ENCODE data around the gene MAN1C1. TPM values are rescaled to one million over a fixed set of nuclear protein-coding genes. Genes with fewer than 3 reads are reported as not detected.

Gene MAN1C1
- total and polyA plus RNA-seq, 5 donors from 2014 or later, result 3.1 to 15.1 (median 3.5) TPM

DNA sequence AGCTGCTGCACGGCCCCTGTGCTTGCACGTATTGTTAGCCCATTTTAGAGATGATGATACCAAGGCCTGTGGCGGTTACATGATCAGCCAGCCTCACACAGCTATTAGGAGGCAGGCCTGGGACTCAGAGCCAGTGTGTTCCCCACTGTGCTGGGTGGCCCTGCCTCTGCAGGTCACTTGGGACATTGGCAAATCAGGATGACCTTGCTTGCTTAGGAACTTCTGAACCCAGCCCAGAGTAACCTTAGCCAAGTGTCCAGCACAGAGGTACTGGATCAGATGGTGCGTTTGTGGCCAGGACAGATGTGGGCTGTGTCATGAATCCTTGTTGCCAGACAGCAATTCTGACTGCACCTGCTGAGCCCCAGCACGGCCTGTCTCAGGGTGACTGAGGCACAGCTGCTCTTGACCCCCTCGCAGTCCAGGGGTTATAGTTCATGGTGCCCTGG, 45.0 kb upstream of the MAN1C1 start:
- Mint-ChIP-seq H3K4me1 (peaks cover 5 to 67% (median 18%) of the 10 kb centered on the region in 4 donors), H3K4me3 (no peak overlapping the region), H3K27ac (peak overlapping the region in 1 of 3 donors; percentile 59), H3K27me3 (no peaks in the 10 kb centered on the region), H3K36me3 (peaks cover 7% of the 10 kb centered on the region), H3K9me3 (no peaks in the 10 kb centered on the region)
- H3K4me3 ChIP-seq (ENCODE audit: low read depth, low read length), result no peak overlapping the region
- peaks cover 18% of the 10 kb centered on the region for H3K36me3 ChIP-seq (ENCODE audit: control insufficient read depth, insufficient read depth, low read length)
- H3K27me3 ChIP-seq (ENCODE audit: control insufficient read depth, insufficient read depth, low read length), result no peaks in the 10 kb centered on the region
- peaks cover 29% of the 10 kb centered on the region for H3K4me1 ChIP-seq (ENCODE audit: control insufficient read depth, insufficient read depth, low read length, poor library complexity, severe bottlenecking)
- ATAC-seq (ENCODE audit: low read depth in 2 of 2) (no peak), DNase-seq (no peak)
- H3K9me3 ChIP-seq (ENCODE audit: control insufficient read depth in 2 of 2, low read length in 2 of 2), result no peaks in the 10 kb centered on the region
- no peak overlapping the region for H3K27ac ChIP-seq (ENCODE audit: insufficient read depth, low read length, poor library complexity, severe bottlenecking)

DNA sequence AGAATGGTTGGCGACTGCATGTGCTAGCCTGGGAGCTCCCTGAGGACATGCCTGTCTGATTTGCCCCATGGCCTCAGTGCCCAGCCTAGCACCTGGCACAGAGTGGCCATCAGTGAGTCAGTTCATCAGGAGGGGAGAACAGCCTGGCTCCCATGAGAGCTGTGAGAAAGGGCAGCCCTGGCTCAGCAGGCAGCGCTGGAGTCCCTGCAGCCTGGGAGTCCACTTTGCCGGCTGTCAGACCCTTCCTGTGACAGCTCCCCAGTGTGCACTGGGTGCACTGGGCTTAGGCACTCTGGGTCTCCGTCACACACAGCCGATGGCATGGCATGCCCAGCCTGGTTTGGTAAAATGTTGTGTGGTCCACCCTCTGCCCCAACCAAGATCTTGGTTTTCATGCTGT, 44.5 kb upstream of the MAN1C1 start:
- peaks cover 12% of the 10 kb centered on the region for H3K36me3 ChIP-seq (ENCODE audit: control insufficient read depth, insufficient read depth, low read length)
- H3K4me1 ChIP-seq (ENCODE audit: control insufficient read depth, insufficient read depth, low read length, poor library complexity, severe bottlenecking), result peaks cover 24% of the 10 kb centered on the region
- H3K27ac ChIP-seq (ENCODE audit: insufficient read depth, low read length, poor library complexity, severe bottlenecking), result no peak overlapping the region
- no peak overlapping the region for H3K4me3 ChIP-seq (ENCODE audit: low read depth, low read length)
- peak overlapping the region in 2 of 3 donors; percentile 26 to 62 for H3K27ac Mint-ChIP-seq
- no peak overlapping the region for H3K4me3 Mint-ChIP-seq
- no peaks in the 10 kb centered on the region for H3K27me3 ChIP-seq (ENCODE audit: control insufficient read depth, insufficient read depth, low read length)
- no peak for ATAC-seq (ENCODE audit: low read depth in 2 of 2)
- H3K27me3 Mint-ChIP-seq, result no peaks in the 10 kb centered on the region
- no peaks in the 10 kb centered on the region for H3K9me3 Mint-ChIP-seq
- H3K9me3 ChIP-seq (ENCODE audit: control insufficient read depth in 2 of 2, low read length in 2 of 2), result no peaks in the 10 kb centered on the region
- no peak for DNase-seq
- peaks cover 6% of the 10 kb centered on the region for H3K36me3 Mint-ChIP-seq
- peaks cover 5 to 61% (median 18%) of the 10 kb centered on the region in 4 donors for H3K4me1 Mint-ChIP-seq

DNA sequence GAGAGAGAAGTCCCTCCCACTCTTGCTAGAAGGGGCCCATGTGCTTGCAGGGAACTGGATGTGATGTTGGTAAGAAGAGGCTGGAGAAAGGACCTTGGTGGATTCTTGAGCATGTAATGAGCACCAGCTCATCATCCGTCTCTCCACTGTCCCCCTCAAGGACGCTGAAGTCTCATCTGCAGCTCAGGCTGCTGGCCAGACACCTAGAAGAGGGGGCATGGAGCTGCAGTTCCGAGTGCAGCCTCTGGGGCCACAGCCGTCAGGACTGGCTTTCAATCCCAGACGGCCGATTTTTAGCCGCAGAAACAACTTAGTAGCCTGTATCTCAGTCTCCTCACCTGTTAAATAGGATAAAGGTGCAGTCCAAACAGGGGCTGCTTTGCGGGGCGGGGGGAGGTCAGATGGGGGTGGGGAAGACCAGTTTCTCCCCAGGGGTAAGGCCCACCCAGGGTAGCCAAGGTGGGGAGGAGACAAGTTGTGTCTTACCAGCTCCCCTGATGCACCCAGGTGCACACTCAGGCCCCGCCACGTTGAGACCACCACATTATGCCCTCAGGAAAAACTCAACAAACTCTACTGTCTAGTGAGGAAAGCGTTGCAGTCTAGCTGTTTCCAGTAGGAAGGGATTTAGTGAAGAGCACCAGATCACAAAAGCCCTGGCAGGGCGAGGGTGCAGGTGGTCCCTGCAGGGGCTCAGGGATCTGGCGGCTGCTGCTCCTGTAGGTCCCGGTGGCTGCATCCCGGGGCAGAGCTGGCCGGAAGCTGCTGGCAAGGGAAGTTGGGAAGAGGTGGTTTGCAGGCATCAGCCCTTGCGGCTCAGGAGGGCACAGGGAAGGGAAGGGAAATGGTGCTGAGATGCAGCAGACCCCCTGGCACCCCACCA, 43.6 kb upstream of the MAN1C1 start:
- Histone ChIP-seq H3K4me3 (ENCODE audit: low read depth, low read length) (no peak overlapping the region), H3K9me3 (ENCODE audit: control insufficient read depth in 2 of 2, low read length in 2 of 2) (no peaks in the 10 kb centered on the region), H3K36me3 (ENCODE audit: control insufficient read depth, insufficient read depth, low read length) (peaks cover 6% of the 10 kb centered on the region), H3K27me3 (ENCODE audit: control insufficient read depth, insufficient read depth, low read length) (no peaks in the 10 kb centered on the region), H3K4me1 (ENCODE audit: control insufficient read depth, insufficient read depth, low read length, poor library complexity, severe bottlenecking) (peaks cover 20% of the 10 kb centered on the region), H3K27ac (ENCODE audit: insufficient read depth, low read length, poor library complexity, severe bottlenecking) (no peak overlapping the region)
- ATAC-seq (ENCODE audit: low read depth in 2 of 2) (peak; percentile 50 to 62), DNase-seq (peak in 2 of 3 donors; percentile 14 to 56)
- no peaks in the 10 kb centered on the region for H3K27me3 Mint-ChIP-seq
- H3K9me3 Mint-ChIP-seq, result no peaks in the 10 kb centered on the region
- H3K4me1 Mint-ChIP-seq, result peaks cover 4 to 55% (median 16%) of the 10 kb centered on the region in 4 donors
- peaks cover 3% of the 10 kb centered on the region for H3K36me3 Mint-ChIP-seq
- H3K4me3 Mint-ChIP-seq, result peak overlapping the region in 2 of 4 donors; percentile 65 to 73
- peak overlapping the region in 2 of 3 donors; percentile 26 to 80 for H3K27ac Mint-ChIP-seq

DNA sequence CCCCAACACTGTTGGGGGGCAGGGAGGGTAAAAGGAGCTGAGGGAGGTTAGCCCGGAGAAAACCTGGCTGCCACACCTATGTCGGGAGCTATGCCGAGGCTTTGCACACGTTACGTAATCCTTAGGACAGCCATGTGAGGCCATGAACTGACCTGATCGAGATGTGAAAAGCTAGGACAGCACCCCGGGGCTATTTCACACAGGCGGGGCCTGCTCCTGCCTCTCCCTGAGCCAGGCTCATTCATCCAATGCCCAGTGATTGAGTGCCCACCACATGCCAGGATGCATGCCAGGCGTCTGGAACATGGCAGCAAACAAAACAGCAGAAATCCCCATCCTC, 43.0 kb upstream of the MAN1C1 start:
- H3K4me3 ChIP-seq (ENCODE audit: low read depth, low read length), result no peak overlapping the region
- no peak overlapping the region for H3K4me3 Mint-ChIP-seq
- H3K4me1 Mint-ChIP-seq, result peaks cover 0 to 48% (median 13%) of the 10 kb centered on the region in 4 donors
- no peak for DNase-seq
- no peaks in the 10 kb centered on the region for H3K27me3 ChIP-seq (ENCODE audit: control insufficient read depth, insufficient read depth, low read length)
- no peak overlapping the region for H3K27ac ChIP-seq (ENCODE audit: insufficient read depth, low read length, poor library complexity, severe bottlenecking)
- no peak overlapping the region for H3K27ac Mint-ChIP-seq
- H3K4me1 ChIP-seq (ENCODE audit: control insufficient read depth, insufficient read depth, low read length, poor library complexity, severe bottlenecking), result peaks cover 15% of the 10 kb centered on the region
- H3K36me3 ChIP-seq (ENCODE audit: control insufficient read depth, insufficient read depth, low read length), result peaks cover 3% of the 10 kb centered on the region
- no peaks in the 10 kb centered on the region for H3K9me3 ChIP-seq (ENCODE audit: control insufficient read depth in 2 of 2, low read length in 2 of 2)
- ATAC-seq (ENCODE audit: low read depth in 2 of 2), result no peak
- H3K9me3 Mint-ChIP-seq, result no peaks in the 10 kb centered on the region
- H3K36me3 Mint-ChIP-seq, result no peaks in the 10 kb centered on the region
- H3K27me3 Mint-ChIP-seq, result no peaks in the 10 kb centered on the region

DNA sequence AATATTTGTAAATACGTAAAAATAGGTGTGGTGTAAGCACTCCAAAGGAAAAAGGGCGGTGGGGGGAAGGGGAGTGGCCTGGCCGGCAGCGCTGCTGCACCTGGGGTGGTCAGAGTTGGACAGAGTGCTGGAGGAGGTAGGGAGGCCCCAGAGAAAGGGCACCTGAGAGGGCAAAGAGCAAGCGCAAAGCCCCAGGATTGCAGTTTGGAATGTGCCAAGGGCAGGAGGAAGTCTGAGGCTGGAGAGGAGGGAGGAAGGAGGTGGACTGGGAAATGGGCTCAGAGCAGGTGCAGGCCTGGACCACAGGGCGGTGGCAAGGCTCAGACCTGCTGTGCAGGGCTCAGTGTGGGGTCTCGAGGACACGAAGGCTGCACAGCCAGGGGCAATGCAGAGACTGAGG, 42.6 kb upstream of the MAN1C1 start:
- H3K4me1 Mint-ChIP-seq, result peaks cover 0 to 47% (median 13%) of the 10 kb centered on the region in 4 donors

DNA sequence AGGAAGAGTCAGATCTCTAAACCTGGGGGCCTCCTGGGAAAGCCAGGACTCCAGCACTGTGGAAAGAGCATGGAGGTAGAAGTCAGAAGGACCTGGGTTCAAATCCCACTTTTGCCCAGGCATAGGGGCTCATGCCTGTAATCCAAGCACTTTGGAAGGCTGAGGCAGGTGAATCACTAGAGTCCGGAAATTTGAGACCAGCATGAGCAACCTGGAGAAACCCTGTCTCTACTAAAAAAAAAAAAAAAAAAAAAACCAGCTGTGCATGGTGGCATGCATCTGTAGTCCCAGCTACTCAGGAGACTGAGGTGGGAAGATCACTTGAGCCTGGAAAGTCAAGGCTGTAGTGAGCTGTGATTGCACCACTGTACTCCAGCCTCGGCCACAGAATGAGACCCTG, 41.4 kb upstream of the MAN1C1 start:
- H3K27ac ChIP-seq (ENCODE audit: insufficient read depth, low read length, poor library complexity, severe bottlenecking), result no peak overlapping the region
- H3K4me1 ChIP-seq (ENCODE audit: control insufficient read depth, insufficient read depth, low read length, poor library complexity, severe bottlenecking), result peaks cover 9% of the 10 kb centered on the region
- no peak overlapping the region for H3K4me3 ChIP-seq (ENCODE audit: low read depth, low read length)
- ATAC-seq (ENCODE audit: low read depth in 2 of 2) (no peak), DNase-seq (no peak)
- H3K4me3 Mint-ChIP-seq, result no peak overlapping the region
- no peaks in the 10 kb centered on the region for H3K27me3 ChIP-seq (ENCODE audit: control insufficient read depth, insufficient read depth, low read length)
- peaks cover 0 to 38% (median 10%) of the 10 kb centered on the region in 4 donors for H3K4me1 Mint-ChIP-seq
- H3K27me3 Mint-ChIP-seq, result no peaks in the 10 kb centered on the region
- H3K27ac Mint-ChIP-seq, result peak overlapping the region in 2 of 3 donors; percentile 32 to 49
- no peaks in the 10 kb centered on the region for H3K9me3 Mint-ChIP-seq
- no peaks in the 10 kb centered on the region for H3K36me3 ChIP-seq (ENCODE audit: control insufficient read depth, insufficient read depth, low read length)
- no peaks in the 10 kb centered on the region for H3K9me3 ChIP-seq (ENCODE audit: control insufficient read depth in 2 of 2, low read length in 2 of 2)
- peaks cover 4% of the 10 kb centered on the region for H3K36me3 Mint-ChIP-seq

More for the DNA sequence above, 42.6 kb upstream of the MAN1C1 start:
- no peak overlapping the region for H3K27ac Mint-ChIP-seq
- no peak for DNase-seq
- H3K27me3 ChIP-seq (ENCODE audit: control insufficient read depth, insufficient read depth, low read length), result no peaks in the 10 kb centered on the region
- no peak overlapping the region for H3K4me3 Mint-ChIP-seq
- H3K4me3 ChIP-seq (ENCODE audit: low read depth, low read length), result no peak overlapping the region
- no peaks in the 10 kb centered on the region for H3K9me3 ChIP-seq (ENCODE audit: control insufficient read depth in 2 of 2, low read length in 2 of 2)
- H3K27ac ChIP-seq (ENCODE audit: insufficient read depth, low read length, poor library complexity, severe bottlenecking), result no peak overlapping the region
- H3K36me3 Mint-ChIP-seq, result peaks cover 1% of the 10 kb centered on the region
- peaks cover 15% of the 10 kb centered on the region for H3K4me1 ChIP-seq (ENCODE audit: control insufficient read depth, insufficient read depth, low read length, poor library complexity, severe bottlenecking)
- no peaks in the 10 kb centered on the region for H3K9me3 Mint-ChIP-seq
- H3K27me3 Mint-ChIP-seq, result no peaks in the 10 kb centered on the region
- ATAC-seq (ENCODE audit: low read depth in 2 of 2), result no peak
- H3K36me3 ChIP-seq (ENCODE audit: control insufficient read depth, insufficient read depth, low read length), result peaks cover 3% of the 10 kb centered on the region

DNA sequence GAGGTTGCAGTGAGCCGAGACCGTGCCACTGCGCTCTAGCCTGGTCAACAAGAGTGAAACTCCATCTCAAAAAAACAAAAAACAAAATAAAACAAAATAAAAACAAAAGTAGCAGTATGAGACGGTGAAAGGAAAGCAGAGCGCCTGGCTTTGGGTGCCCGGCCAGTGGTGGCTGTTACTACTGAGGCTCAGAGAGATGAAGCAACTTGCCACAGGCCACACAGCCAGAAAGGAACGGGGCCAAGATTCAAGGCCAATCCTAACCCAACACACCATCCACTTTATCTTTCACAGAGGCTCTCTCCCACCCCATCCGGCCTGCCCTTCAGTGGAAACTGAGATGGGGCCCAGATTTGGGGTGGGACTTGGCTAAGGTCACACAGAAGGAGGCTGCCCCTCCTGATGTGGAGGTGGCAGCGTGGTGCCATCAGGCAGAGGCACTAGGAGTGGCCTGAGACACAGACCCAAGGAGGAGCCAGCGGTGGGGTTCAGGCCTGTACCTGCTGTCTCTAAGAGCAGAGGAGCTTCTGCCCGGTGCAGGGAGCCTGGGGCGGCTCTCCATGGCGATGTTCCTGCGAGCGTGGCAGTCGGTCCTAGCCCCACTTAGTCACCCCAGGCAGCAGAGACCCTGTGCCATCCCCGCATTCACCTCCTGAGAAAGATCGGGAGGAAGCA, 40.0 kb upstream of the MAN1C1 start:
- Mint-ChIP-seq H3K27me3 (no peaks in the 10 kb centered on the region), H3K4me1 (peaks cover 0 to 31% (median 7%) of the 10 kb centered on the region in 4 donors), H3K27ac (no peak overlapping the region), H3K9me3 (no peaks in the 10 kb centered on the region), H3K36me3 (peaks cover 4% of the 10 kb centered on the region), H3K4me3 (no peak overlapping the region)
- Histone ChIP-seq H3K9me3 (ENCODE audit: control insufficient read depth in 2 of 2, low read length in 2 of 2) (no peaks in the 10 kb centered on the region), H3K27me3 (ENCODE audit: control insufficient read depth, insufficient read depth, low read length) (no peaks in the 10 kb centered on the region), H3K4me1 (ENCODE audit: control insufficient read depth, insufficient read depth, low read length, poor library complexity, severe bottlenecking) (peaks cover 9% of the 10 kb centered on the region), H3K4me3 (ENCODE audit: low read depth, low read length) (no peak overlapping the region), H3K27ac (ENCODE audit: insufficient read depth, low read length, poor library complexity, severe bottlenecking) (no peak overlapping the region), H3K36me3 (ENCODE audit: control insufficient read depth, insufficient read depth, low read length) (no peaks in the 10 kb centered on the region)
- ATAC-seq (ENCODE audit: low read depth in 2 of 2), result no peak
- DNase-seq, result no peak

Data from CD4-positive, CD25-positive, alpha-beta regulatory T cell (primary cell).